GM04503 (cell line): ENCODE results near the gene KCTD2.

ENCODE experiments used
- DNase-seq: peaks from one replicate; pipeline ENCODE4 v3.0.0-alpha.2; 2012; ENCODE audit warnings: low read depth

KCTD2 gene

DNA sequence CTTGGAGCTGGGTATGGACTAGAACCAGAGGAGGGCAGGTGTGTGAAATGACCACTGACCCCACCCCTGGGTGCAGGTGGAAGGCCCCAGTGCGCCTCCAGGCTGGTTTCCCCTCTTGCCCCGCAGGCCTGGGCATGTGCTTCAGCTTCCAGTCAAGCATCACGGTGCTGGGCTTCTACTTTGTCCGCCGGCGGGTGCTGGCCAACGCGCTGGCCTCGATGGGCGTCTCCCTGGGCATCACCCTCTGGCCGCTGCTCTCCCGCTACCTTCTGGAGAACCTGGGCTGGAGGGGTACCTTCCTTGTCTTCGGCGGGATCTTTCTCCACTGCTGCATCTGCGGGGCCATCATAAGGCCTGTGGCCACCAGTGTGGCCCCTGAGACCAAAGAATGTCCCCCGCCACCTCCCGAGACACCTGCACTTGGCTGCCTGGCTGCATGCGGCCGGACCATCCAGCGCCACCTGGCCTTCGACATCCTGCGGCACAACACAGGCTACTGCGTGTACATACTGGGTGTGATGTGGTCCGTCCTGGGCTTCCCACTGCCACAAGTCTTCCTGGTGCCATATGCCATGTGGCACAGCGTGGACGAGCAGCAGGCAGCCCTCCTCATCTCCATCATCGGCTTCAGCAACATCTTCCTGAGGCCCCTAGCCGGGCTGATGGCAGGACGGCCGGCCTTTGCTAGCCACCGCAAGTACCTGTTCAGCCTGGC is 53.0 kb downstream of the KCTD2 start:
- DNase-seq, result no peak

DNA sequence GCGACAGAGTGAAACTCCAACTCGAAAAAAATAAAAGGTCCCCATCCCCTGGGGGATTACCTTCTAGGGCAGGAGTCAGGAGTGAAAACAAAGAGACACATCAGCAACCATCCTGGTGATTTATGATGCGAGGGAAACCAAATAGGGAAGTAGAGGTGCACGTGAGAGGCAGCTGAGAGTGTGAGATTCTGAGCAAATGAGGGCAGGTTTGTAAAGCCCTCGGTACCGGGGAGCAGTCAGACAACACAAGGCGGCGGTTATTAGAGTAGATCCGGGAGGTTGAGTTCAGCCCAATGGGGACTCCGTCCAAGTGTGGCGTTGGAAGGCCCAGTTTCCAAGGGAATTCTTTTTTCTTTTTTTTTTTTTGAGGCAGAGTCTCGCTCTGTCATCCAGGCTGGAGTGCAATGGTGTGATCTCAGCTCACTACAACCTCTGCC is 55.4 kb downstream of the KCTD2 start:
- DNase-seq, result no peak

DNA sequence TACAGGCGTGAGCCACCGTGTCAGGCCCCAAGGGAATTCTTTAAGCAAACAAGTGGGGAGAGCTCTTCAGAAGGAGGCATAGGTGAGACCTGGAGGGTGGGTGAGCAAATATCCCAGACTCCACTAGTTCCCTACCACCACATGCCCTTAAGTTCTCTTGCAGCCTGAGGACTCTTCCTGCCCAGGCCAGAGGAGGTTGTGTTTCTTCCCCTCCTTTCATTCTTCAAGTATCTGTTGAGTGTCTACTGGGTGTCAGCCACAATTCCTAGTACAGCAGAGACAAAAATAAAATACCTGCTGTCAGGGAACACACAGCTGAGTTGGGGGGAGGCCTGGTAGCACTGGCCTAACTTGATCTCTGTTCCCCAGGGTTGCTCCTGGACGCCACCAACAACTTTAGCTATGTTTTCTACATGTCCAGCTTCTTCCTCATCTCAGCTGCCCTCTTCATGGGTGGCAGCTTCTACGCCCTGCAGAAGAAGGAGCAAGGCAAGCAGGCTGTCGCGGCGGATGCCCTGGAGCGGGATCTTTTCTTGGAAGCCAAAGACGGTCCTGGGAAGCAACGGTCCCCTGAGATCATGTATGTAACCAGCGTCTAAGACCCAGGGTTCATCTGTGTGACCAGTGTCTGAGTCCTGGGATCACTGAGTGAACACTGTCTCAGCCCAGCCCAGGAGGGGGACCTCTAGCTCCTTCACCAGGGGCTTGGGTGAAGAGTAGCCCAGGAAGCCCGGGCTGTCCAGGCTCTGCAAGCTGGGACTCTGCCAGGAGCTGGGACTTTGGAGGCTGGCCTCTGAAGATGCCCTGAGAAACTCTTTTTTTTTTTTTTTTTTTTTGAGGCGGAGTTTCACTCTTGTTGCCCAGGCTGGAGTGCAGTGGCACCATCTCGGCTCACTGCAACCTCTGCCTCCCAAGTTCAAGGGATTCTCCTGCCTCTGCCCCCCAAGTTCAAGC is 56.9 kb downstream of the KCTD2 start:
- DNase-seq, result no peak

DNA sequence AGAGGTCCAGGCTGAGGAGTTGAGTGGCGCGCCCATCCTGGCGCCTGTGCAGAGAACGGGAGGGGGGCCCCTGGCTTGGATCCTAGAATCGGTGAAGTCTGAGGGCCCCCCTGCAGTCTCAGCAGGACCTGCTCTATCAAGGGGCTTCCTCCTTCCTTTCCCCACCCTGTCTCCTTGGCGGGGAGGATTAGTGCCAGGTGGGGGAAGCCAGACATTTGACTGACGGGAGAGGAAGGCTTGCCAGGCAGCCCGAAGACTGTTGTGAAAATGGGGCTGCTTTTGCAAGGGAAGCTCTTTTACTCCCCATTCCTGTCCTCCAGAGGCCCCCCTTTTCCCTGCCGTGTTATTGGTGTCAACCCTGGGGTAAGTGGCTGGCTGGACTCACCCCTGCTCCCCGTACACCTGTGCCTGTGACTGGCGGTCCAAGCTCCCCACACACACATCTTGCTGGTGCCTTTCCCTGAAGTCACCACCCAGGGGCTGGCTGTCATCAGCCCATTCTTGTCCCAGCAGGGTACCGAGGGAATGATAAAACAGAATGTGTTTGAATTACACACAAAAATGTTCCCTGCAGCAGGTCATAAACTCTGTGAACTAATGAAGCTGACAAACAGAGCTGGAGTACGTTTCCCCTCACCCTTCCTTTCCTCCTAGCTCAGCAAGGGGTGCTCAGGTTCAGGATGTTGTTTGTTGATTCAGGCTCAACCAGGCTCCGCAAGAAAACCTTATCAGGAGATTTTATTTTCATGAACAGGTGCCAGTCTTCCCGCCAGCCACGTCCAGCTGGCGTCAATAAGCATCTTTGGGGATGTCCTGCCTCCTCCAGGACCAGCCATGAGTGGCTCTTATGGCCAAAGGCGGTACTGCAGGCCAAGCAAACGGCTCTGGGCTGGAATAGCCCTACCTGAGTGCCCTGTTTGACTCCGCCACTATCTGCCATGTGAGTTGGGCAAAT is 58.4 kb downstream of the KCTD2 start:
- DNase-seq, result no peak

DNA sequence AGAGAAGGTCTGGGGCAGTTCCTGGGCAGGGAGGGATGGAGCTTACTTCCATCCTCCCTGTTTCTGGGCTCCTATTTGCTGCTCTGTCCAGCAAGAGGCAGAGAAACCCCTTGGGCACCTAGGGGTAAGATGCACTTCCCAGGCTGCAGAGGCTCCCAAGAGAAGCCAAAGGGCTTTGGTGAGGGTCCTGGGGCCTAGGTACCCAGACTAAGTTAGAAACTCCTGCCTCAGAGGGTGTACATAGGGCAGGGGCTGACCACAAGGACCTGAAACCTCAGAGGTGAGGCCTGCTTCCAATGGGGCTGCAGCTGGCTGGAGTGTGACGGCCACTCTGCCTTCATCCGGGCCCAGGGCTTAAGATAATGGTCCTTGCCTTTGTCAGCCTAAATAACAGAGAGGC is 61.2 kb downstream of the KCTD2 start:
- DNase-seq, result no peak

DNA sequence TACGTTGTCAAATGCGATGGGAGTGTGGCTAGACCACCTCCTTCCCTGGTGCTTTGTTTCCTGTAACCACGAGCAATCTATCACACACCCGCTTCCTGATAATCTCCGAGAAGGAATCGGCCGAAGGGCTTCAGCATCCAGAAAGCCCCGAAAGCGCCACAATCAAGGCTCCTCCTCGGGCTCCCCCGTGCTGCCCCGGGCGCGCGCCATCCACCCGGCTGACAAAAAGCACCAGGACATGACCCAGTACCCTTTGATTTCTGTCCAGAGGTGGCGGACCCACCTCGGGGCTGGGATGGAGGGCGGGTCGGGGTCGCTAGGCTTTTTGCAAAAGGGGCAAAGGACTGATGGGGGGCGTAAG is 62.0 kb downstream of the KCTD2 start:
- DNase-seq, result no peak

DNA sequence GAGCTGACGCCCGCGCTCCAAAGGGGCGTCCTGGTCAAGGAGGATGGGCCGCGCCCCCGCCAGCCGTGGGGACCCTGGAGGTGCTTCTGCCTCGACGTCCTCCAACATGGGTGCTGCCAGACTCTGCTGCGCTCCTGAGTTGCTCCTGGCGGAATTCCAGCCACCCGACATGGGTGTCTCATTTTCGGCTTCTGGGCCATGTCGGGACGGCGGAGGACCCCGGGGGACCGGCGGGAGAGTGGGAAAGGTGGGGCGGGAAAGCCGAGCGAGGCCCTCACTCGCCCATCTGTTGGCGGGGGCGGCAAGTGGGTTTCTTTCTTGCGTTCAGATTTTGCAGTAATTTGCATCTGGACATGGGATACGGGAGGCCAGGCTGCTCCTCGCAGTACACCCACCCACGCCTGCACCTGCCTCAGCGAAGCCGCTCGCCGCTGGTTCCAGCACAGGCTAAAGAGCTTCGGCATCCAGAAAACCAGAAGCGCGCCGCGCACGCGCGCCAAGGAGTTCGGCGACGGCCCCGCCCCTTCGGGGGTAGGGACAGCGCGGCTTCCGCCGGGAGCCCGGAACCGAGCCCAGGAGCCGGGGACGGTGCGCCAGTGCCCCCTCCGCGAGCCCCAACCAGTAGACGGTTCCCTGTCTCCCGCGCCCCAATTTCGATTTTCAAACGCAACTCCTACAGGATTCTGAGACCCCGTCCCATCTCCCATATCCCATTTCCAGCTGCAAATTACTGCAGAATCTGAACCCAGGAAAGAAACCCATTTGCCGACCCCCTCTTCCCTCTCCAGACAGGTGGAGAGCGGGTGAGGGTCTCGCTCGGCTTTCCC is 62.6 kb downstream of the KCTD2 start, which contains the start of gene ARMC7:
Gene ARMC7 (plus strand): TSS at position 563 of the 827 bp plus-strand sequence. CDS start 320 bp downstream, outside the sequence.
- DNase-seq, result no peak

DNA sequence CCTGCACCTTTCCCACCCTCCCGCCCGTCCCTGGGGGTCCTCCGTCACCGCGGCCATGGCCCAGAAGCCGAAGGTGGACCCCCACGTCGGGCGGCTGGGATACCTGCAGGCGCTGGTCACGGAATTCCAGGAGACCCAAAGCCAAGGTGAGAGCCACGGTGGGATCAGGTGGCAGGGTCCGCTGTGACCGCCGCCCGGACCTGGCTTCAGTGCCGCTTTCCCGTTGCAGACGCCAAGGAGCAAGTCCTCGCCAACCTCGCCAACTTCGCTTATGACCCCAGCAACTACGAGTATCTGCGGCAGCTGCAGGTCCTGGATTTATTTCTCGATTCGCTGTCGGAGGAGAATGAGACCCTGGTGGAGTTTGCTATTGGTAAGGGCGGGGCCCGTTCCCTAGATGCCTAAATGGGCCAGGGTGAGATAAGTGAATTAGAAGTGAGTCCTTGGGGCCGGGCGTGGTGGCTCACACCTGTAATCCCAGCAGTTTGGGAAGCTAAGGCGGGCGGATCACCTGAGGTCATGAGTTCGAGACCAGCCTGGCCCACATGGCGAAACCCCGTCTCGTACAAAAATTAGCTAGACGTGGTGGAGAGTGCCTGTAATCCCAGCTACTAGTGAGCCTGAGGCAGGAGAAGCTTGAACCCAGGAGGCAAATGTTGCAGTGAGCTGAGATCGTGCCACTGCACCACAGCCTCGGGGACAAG is 63.4 kb downstream of the KCTD2 start:
- no peak for DNase-seq

DNA sequence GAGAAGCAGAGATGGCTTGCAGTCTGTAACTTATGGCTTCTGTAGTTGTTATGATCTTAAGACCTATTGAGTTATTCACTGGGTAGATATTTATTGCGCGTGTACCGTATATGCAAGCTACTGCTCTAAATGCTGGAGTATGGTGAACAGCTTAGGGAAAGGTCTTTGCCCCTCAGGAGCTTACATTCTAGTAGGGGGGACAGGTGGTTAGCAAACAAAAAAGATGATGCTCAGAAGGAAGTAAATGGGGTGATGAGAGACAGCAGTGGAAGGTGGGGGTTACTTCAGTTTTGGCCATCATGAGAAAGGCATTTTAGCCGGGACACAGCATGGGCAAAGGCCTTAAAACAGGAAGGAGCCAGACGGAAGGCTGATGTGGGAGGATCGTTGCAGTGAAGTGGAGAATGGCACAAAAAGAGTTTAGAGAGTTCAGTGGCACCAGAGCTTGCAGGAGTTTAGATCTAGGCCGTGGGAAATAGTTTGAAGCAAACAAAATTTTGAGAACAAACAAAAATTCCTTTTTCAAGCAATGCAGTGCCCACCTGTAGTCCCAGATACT is 64.8 kb downstream of the KCTD2 start:
- no peak for DNase-seq

DNA sequence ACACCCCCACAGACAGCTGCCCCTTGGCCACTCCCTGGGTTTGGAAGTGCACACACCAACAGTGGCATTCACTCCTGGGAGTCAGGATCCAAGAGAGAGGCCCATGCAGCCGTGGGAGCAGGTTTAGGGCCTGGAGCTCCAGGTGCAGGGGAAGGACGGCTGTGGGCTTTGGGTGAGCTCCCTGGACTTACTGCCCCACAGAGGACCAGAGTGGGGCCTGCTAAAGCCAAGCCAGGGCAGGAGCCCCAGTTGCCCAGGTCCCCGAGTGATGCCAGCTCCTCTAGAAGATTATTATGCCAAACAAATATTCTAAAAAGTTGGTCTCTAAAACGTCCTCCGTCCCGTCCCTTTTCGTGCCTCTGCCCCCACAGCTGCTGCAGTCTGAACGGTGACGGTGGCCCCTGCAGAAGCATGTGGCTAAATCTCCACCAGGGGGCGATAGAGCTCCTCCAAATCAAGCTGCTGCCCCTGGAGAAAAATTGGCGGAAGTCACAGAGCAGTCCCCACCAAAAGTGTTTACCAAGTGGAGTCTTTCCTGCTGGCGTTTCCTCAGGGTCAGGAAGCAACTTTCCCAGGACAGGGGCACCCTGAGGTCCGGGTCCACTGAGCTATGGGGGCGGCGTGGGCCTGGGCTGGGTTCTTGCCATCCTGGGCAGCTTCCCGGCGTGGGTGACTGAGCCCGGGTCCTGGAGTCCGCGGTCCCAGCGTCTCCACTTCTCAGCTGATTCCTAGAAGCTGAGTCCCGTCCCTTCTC is 67.0 kb downstream of the KCTD2 start:
- DNase-seq, result peak; percentile 43

DNA sequence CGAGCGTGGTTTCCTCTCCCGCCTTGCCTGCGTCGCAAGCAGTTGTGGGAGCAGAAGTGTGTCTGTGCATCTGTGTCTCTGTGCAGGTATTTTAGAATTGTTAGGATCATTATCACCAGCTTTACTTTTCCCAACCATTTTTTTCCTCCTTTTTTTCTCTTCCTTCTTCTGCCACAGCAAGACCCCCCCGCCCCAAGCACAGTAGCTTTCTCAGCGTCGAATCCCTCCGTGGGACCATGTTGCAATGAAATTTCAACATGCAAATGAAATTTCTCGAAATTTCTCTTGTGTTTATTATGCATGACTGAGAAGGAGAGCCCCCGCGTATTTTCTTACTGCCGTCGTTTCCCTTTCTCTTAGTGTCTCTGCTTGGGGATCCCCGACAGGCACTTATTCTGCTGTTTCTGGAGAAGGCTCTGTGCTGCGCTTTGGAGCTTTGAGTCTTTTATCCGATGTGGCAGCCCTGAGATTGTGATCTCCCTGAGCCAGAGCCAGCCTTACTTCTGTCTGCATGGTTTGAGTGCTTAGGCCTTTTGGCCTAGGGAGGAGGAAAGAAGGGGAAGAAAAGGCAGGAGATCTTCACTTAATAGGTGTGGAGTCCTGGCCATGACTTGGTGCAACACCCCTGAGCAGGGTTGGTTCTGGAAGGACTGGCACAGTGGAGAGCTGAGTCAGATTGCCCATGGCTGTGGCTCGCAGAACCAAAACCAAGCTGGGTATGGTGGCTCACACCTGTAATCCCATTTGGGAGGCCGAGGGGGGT is 67.7 kb downstream of the KCTD2 start:
- no peak for DNase-seq
